Measurements from ENCODE around the gene NUDT2. TPM values are rescaled to one million over a fixed set of nuclear protein-coding genes. Genes with fewer than 3 reads are reported as not detected.
"Not testable (repeated sequence)": the region's sequence is repeated elsewhere in the genome, so short reads cannot be mapped to it uniquely, and the experiment has no call there.

NUDT2 gene
- total RNA-seq, 4 donors from 2014 or later: 13.8 to 20.0 (median 14.7) TPM; not detected in 1

DNA sequence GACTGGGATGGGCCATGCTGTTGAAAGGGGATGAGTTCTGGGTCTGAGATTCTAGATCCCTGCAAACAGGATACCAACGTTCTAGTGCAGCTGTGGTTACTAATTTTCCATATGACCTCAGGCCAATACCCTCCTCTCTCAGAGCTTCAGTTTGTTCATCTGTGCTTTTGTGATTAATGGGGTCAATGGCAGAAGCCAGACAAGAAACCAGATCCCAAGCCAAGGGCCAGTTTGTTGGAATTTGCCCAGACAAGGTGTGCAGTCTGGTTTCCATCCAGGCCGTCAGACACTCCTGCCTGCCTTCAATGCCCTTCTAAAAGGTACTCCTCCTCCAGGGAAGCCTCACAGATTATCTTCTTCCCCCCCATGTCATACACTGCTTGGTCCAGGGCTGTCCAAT, 35.9 kb downstream of the NUDT2 start:
- no peak overlapping the region for H3K4me3 ChIP-seq
- peaks cover 0 to 20% (median 0%) of the 10 kb centered on the region in 3 donors for H3K36me3 ChIP-seq
- TF ChIP-seq, protein P1, sequence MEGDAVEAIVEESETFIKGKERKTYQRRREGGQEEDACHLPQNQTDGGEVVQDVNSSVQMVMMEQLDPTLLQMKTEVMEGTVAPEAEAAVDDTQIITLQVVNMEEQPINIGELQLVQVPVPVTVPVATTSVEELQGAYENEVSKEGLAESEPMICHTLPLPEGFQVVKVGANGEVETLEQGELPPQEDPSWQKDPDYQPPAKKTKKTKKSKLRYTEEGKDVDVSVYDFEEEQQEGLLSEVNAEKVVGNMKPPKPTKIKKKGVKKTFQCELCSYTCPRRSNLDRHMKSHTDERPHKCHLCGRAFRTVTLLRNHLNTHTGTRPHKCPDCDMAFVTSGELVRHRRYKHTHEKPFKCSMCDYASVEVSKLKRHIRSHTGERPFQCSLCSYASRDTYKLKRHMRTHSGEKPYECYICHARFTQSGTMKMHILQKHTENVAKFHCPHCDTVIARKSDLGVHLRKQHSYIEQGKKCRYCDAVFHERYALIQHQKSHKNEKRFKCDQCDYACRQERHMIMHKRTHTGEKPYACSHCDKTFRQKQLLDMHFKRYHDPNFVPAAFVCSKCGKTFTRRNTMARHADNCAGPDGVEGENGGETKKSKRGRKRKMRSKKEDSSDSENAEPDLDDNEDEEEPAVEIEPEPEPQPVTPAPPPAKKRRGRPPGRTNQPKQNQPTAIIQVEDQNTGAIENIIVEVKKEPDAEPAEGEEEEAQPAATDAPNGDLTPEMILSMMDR (IDR thresholded peaks at IDR 0.05): no peak
- no peak for TF ChIP-seq POLR2A (IDR thresholded peaks at IDR 0.05)
- no peak overlapping the region for H3K27ac ChIP-seq
- H3K9me3 ChIP-seq: no peaks in the 10 kb centered on the region
- H3K27me3 ChIP-seq: no peaks in the 10 kb centered on the region
- DNase-seq: no peak
- no peaks in the 10 kb centered on the region for H3K4me1 ChIP-seq

DNA sequence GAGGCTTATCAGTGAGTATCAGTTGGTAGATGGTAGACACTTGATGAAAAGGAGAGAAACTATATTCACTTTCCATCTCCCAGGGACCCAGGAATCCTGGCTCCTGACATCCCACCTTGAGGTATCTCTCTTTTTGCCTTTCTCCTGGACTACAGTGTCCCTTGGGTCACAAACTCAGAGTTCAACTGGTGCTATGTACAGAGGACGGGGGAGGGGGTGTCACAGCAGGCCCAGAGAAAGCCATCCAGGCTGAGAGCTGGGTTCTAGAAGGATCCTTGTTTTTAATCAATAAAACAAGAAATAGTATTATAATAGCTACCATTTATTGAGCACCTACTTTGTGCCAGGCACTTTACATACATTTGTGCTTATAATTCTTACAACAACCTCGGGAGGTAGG, 37.0 kb downstream of the NUDT2 start:
- H3K36me3 ChIP-seq: peaks cover 0 to 31% (median 0%) of the 10 kb centered on the region in 3 donors
- no peaks in the 10 kb centered on the region for H3K9me3 ChIP-seq
- TF ChIP-seq, protein P1 (IDR thresholded peaks at IDR 0.05): no peak
- no peak for TF ChIP-seq POLR2A (IDR thresholded peaks at IDR 0.05)
- DNase-seq: no peak
- no peak overlapping the region for H3K27ac ChIP-seq
- no peaks in the 10 kb centered on the region for H3K27me3 ChIP-seq
- H3K4me3 ChIP-seq: no peak overlapping the region
- H3K4me1 ChIP-seq: no peaks in the 10 kb centered on the region

DNA sequence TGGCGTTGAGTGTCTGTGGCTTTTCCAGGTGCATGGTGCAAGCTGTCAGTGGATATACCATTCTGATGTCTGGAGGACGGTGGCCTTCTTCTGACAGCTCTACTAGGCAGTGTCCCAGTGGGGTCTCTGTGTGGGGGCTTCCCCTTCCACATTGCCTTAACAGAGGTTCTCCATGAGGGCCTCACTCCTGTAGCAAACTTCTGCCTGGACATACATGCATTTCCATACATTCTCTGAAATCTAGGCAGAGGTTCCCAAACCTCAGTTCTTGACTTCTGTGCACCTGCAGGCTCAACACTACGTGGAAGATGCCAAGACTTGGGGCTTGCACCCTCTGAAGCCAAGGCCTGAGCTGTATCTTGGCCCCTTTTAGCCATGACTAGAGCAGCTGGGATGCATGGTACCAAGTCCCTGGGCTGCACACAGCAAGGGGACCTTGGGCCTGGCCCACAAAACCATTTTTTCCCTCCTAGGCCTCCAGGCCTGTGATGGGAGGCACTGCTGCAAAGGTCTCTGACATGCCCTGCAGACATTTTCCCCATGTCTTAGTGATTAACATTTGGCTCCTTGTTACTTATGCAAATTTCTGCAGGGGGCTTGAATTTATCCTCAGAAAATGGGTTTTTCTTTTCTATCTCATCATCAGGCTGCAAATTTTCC, 38.5 kb downstream of the NUDT2 start:
- DNase-seq, H3K4me1 ChIP-seq, H3K9me3 ChIP-seq, H3K4me3 ChIP-seq, H3K27ac ChIP-seq, H3K27me3 ChIP-seq: not testable (repeated sequence)
- peaks cover 0 to 44% (median 0%) of the 10 kb centered on the region in 3 donors for H3K36me3 ChIP-seq

DNA sequence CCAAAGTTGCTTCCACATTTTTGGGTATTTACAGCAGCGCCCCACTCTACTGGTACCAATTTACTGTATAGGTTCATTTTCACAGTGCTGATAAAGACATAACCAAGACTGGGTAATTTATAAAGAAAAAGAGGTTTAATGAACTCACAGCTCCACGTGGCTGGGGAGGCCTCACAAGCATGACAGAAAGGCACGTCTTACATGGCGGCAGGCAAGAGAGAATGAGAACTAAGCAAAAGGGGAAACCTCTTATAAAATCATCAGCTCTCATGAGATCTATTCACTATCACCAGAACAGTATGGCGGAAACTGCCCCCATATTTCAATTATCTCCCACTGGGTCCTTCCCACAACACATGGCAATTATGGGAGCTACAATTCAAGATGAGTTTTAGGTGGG, 39.4 kb downstream of the NUDT2 start:
- H3K27me3 ChIP-seq, H3K9me3 ChIP-seq, H3K4me3 ChIP-seq, H3K27ac ChIP-seq, H3K4me1 ChIP-seq, DNase-seq: not testable (repeated sequence)
- peaks cover 0 to 44% (median 0%) of the 10 kb centered on the region in 3 donors for H3K36me3 ChIP-seq

DNA sequence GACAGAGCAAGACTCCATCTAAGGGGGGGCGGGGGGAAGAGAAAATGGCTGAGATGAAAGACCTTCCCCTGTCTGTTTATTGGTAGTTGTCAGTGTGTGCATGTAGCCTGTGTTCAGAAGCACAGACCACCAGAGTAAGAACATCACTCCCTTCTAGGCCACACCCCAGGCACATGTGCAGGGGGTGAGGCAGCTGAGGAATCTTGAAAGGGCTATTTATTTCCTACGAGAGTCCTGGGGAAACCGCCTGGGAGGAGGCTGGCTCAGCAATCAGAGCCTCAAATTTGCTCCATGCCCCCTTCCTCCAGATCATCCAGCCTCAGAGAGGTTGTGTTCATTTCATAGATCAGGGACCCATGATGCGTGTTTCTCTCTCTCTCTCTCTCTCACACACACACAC, 40.3 kb downstream of the NUDT2 start:
- no peak overlapping the region for H3K27ac ChIP-seq
- DNase-seq: no peak
- no peak overlapping the region for H3K4me3 ChIP-seq
- H3K36me3 ChIP-seq: peaks cover 0 to 44% (median 0%) of the 10 kb centered on the region in 3 donors
- no peaks in the 10 kb centered on the region for H3K9me3 ChIP-seq
- no peaks in the 10 kb centered on the region for H3K27me3 ChIP-seq
- TF ChIP-seq, protein P1 (IDR thresholded peaks at IDR 0.05): no peak
- TF ChIP-seq POLR2A (IDR thresholded peaks at IDR 0.05): no peak
- H3K4me1 ChIP-seq: peaks cover 0 to 12% (median 0%) of the 10 kb centered on the region in 4 donors

DNA sequence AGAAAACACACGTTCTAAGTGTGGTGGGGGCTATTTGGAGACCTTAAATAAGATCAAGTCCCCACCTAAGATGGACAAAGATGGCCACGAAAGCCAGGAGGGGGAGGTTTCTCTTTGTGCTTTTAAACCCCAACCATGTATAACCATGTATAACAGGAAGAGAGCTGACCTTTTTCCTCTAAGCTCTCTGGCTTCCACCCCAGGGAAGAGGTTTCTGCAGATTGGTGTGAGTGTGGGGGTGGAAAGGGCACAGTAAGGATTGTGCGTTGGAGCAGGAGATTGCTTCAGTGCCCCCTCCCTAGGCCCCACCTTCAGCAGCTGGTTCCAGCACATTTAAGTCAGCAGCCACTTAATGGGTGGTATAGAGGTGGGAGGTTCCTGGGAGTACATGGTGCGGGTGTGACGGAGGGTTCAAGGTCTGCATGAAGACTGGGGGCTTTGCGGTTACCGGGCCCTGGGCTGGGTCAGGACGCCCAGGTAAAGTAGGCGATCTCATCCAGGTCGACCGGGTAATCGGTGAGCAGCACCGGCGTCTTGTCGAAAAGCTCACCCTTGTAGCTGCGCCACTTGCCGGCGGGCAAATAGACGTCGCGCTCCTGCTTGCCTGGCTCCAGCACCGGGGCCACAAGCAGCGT, 41.1 kb downstream of the NUDT2 start:
- Histone ChIP-seq H3K9me3 (no peaks in the 10 kb centered on the region), H3K4me3 (no peak overlapping the region), H3K27ac (no peak overlapping the region), H3K36me3 (peaks cover 0 to 44% (median 0%) of the 10 kb centered on the region in 3 donors), H3K27me3 (no peaks in the 10 kb centered on the region), H3K4me1 (peaks cover 0 to 12% (median 0%) of the 10 kb centered on the region in 4 donors)
- no peak for DNase-seq
- TF ChIP-seq, protein P1 (IDR thresholded peaks at IDR 0.05): no peak
- no peak for TF ChIP-seq POLR2A (IDR thresholded peaks at IDR 0.05)
